ENCODE results near the gene CIAO3. TPM values are rescaled to one million over a fixed set of nuclear protein-coding genes. Genes with fewer than 3 reads are reported as not detected.

Gene CIAO3
- total RNA-seq, 1 donor from 2014 or later: 39.2 TPM

GRCh38 chr16:736936-737481, 3.8 kb downstream of the CIAO3 start:
- no peak for DNase-seq (ENCODE audit: low read depth)

- DNase-seq (ENCODE audit: low read depth): no peak
These were observed 4.8 kb downstream of the CIAO3 start for GRCh38 chr16:735982-736453.

GRCh38 chr16:734981-735881, 5.6 kb downstream of the CIAO3 start:
- no peak for DNase-seq (ENCODE audit: low read depth)

DNA sequence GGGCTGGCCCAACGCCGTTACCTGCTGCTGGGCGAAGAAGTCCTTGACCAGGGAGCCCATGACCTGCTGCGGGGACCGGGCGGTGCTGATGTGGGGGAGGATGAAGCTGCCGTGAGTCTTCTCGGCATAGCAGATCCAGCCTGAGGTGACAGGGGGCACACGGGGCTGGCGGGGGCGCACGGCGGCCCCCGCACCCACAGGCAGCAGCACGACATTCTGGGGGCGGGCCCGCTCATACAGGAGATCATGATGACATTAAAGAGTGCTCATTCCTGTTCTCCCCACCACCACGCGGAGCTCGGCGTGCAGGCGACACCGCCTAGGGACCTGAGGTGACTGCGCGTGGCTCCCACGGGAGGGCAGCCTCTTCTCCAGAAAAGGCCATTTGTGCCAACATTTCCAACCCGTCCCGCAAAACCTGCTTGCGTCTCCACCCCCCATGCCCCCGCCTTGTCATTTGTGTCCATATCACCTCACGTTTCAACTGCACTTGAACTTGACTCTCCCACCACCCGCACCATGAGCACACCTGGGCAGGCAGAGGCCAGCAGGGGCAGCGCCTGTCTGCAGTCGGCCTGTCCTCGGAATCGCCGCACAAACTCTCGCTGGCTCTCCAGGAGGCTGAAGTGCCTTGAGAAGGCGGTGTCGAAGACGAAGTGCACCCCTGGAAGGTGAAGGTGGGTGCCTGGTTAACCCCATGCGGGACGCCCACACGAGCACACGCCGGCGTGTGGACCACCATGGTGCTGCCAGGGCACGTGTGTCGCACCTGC, 6.4 kb downstream of the CIAO3 start:
- DNase-seq (ENCODE audit: low read depth): no peak

- DNase-seq (ENCODE audit: low read depth): no peak
These were observed 7.2 kb downstream of the CIAO3 start for GRCh38 chr16:733382-734207.

GRCh38 chr16:732936-733335, 7.9 kb downstream of the CIAO3 start:
- no peak for DNase-seq (ENCODE audit: low read depth)

- no peak for DNase-seq (ENCODE audit: low read depth)
These were observed 8.5 kb downstream of the CIAO3 start for GRCh38 chr16:732332-732731.

- no peak for DNase-seq (ENCODE audit: low read depth)
These were observed 9.9 kb downstream of the CIAO3 start for GRCh38 chr16:730666-731509.

DNA sequence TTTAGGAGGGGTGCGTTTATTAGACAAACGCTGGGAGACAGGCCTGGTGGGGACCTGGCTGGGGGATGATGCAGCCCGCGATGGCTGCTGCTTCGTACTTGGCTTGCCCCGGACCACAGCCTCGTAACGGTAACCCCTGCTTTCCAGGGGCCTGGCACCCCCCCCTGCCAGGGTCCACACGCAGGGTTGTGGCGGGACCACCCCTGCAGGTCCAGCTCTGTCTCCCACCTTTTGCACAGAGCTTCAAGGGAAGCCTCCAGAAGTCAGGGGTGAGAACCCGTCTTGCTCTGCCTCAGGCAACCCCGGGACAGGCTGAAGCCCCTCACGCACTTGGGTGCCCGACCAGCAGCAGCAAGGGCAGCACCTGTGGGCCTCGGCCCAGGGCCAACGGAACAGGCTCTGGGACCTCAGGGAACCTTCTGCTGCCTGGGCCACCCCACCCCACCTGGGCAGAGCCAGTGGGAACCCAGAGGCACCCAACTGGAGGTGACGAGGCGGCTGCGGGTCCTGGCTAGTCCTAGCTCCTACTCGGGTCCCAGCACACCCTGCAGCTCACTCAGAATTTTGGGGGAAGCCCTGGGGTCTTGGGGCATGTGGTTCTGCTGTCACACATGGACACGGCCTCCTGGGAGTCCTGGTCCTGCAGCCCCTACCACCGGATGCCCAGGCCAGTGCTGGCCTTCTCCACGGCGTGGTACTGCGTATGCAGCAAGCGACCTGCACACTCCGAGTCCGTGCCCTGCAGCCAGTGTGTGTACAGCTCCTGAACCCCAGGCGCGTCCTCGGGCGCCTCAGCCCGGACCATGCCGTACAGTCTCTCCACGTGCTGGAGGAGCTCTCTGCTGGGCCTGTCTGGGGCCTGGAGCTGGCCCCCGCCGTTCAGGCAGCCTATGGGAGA, 10.8 kb downstream of the CIAO3 start:
- DNase-seq (ENCODE audit: low read depth): no peak

DNA sequence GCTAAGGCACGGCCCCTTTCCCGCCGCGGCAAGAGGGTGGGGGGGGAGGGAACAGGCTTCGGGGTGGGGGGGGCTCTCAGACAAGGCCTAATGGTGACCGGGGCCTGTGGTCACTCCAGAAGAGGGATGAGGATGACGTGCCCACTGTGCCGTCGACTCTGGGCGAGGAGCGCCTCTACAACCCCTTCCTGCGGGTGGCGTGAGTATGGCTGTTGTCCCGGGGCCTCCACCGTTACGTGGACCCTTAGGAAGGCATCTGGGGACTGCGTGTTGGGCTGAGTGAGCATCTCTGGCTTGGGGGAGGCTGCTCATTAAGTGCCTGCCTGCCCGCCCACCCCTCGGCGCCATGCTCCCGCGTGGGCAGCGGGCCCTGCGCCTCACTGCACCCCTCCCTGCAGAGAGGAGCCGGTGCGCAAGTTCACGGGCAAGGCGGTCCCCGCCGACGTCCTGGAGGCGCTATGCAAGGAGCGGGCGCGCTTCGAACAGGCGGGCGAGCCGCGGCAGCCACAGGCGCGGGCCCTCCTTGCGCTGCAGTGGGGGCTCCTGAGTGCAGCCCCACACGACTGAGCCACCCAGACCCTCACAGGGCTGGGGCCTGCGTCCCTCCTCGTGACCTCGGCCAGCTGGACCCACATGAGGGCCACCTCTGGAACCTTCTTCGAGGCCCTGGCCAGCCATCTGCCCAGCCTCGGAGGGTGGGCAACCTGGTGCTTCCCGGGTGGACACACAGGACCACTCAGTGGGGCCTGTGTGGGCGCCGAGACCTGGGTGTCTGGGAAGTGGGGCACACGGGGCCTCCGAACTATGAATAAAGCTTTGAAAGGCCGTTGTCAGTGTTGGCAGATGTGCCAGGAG, 11.7 kb downstream of the CIAO3 start:
- DNase-seq (ENCODE audit: low read depth): no peak

DNA sequence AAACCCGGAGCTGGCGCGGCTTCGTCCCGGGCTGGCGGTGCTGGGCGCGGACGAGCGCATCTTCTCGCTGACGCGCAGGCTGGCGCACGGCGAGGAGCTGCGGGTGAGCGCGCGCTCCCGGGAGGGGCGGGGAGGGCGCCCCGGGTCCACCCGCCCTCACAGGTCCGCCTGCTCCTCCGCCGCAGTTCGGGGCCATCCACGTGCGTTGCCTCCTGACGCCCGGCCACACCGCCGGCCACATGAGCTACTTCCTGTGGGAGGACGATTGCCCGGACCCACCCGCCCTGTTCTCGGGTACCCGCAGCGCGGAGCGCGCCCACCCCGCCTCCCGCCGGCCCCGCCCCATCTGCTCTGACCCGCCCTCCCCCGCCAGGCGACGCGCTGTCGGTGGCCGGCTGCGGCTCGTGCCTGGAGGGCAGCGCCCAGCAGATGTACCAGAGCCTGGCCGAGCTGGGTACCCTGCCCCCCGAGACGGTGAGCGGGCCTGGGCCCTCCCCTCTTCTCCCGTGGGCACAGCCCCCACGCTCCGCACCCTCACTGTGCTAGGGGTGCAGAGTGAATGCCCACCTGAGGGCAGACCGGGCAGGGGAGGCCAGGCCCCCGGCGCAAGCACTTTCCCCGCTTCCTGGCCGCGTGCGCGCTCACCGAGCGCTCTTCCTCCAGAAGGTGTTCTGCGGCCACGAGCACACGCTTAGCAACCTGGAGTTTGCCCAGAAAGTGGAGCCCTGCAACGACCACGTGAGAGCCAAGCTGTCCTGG, 12.5 kb downstream of the CIAO3 start:
- peak; percentile 84 for DNase-seq (ENCODE audit: low read depth)

DNA sequence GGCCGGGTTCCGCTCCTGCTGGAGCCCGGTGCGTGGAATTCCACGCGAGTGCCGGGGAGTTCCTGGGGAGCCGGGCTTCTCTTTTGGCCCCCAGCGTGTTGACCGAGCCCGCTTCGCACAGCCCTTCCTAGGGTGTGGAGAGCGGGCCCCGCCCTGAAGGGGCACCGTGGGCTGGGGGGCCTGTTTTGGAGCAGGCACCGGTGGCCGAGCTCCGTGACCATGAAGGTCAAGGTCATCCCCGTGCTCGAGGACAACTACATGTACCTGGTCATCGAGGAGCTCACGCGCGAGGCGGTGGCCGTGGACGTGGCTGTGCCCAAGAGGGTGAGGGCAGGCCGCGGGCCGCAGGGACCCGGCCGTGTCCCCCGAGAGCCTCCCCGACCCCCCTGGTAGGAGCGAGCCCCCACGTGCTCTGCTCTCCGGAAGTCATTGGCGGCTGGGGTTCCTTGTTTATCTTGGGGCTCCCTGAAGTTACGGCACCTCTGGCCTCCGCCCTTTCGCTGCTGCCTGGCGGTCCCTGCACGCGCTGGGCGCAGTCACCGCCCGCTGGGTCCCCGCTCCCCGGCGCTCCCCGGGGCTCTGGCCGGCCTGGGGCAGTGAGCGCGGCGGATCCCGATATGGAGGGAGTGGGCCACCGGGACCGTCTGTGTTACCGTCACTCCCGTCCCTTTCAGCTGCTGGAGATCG, 13.4 kb downstream of the CIAO3 start:
- DNase-seq (ENCODE audit: low read depth): no peak

- DNase-seq (ENCODE audit: low read depth): peak; percentile 67
These were observed 14.1 kb downstream of the CIAO3 start, which contains the start of the genes CCDC78 and HAGHL for GRCh38 chr16:726438-727290. CCDC78 (minus strand) TSS chr16:726443; CDS start chr16:726367, 76 bp downstream. HAGHL (plus strand) TSS chr16:727106; CDS start chr16:727510, 404 bp downstream.

DNA sequence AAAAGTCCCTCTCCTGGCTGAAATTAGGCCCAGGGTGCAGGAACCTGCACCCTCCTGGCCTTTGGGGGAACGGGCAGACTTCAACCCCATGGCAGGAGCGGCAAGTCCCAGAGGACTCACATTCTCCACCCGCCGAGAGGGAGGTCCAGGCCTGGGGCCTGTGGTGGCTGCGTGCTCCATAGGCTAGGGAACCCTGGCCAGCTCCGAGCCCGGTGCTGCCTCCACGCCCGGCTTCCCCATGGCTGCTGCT, 14.7 kb downstream of the CIAO3 start:
- no peak for DNase-seq (ENCODE audit: low read depth)

DNA sequence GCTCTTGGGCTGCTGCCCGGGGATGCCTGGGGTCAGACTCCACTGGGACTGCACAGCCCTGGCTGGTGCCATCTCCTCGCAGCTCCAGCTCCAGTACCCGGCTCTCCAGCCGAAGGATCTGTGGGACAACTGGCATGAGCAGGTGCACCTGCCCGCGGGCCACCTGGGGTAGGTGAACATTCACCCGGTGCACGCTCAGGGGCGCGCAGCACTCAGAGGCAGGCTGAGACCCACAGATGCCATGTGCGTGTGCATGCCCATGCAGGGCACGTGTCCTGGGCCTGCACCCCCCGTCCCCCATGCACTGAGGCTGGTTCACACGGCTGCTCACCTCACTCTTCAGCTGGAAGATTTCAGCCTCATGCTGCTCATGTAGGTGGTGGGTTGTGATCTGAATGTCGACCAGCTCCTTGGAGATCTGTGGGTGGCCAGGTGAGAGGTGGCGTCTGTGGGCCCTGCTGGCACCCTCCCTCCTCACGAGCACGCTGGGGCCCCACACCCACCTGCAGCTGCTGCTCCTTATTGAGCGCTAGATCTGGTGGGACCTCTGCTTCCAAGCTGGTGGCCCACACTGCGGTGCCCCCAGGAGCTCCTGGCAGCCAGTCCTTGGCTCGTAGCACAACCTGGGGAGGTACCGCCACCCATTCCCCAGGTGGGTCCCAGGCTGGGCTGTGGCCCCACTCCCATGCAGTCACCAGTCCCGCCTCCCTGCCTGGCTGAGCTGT, 15.2 kb downstream of the CIAO3 start:
- no peak for DNase-seq (ENCODE audit: low read depth)
